Panc1 (cell line): ENCODE results near the gene ADAMTS13.

Experiments used
- POLR2AphosphoS5 ChIP-seq: IDR thresholded peaks from 2 replicates; pipeline ENCODE4 v1.6.1; 2012; ENCODE audit warnings: mild to moderate bottlenecking, low read depth, low read length, moderate library complexity
- REST ChIP-seq, 2 experiments: IDR thresholded peaks; 2 replicates each; pipeline ENCODE4 v1.6.1; 2011 to 2012; ENCODE audit warnings: low read depth in 2 of 2, control low read depth in 1 of 2, low read length in 1 of 2, mild to moderate bottlenecking in 1 of 2, moderate library complexity in 1 of 2; ENCODE audit not compliant: insufficient read depth in 1 of 2
- SIN3A ChIP-seq: IDR thresholded peaks from 2 replicates; pipeline ENCODE4 v1.6.1; 2012; ENCODE audit warnings: low read depth, mild to moderate bottlenecking, low read length, moderate library complexity, borderline replicate concordance; ENCODE audit not compliant: insufficient read depth
- TF ChIP-seq, protein P1 (sequence below): fragments of 450-650 bp; IDR thresholded peaks from 2 replicates; pipeline ENCODE4 v1.5.1; 2017; ENCODE audit warnings: mild to moderate bottlenecking

GRCh38 chr9:133472277-133472645 lies 50.1 kb downstream of the ADAMTS13 start:
- TF ChIP-seq, protein P1, sequence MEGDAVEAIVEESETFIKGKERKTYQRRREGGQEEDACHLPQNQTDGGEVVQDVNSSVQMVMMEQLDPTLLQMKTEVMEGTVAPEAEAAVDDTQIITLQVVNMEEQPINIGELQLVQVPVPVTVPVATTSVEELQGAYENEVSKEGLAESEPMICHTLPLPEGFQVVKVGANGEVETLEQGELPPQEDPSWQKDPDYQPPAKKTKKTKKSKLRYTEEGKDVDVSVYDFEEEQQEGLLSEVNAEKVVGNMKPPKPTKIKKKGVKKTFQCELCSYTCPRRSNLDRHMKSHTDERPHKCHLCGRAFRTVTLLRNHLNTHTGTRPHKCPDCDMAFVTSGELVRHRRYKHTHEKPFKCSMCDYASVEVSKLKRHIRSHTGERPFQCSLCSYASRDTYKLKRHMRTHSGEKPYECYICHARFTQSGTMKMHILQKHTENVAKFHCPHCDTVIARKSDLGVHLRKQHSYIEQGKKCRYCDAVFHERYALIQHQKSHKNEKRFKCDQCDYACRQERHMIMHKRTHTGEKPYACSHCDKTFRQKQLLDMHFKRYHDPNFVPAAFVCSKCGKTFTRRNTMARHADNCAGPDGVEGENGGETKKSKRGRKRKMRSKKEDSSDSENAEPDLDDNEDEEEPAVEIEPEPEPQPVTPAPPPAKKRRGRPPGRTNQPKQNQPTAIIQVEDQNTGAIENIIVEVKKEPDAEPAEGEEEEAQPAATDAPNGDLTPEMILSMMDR = no peak
- no peak for TF ChIP-seq POLR2AphosphoS5
- TF ChIP-seq REST (IDR thresholded peaks at IDR 0.05; ENCODE audit: insufficient read depth in 1 of 2, low read depth in 2 of 2, low read length in 1 of 2) = no peak
- TF ChIP-seq SIN3A = no peak
